NCI-H2107 (cell line): Measurements from ENCODE around the gene MYBPH.
A peak's percentile ranks its signal among the peaks of the same experiment; 100 is the strongest.

Source experiments
- DNase-seq: peaks from one replicate; lab custom pipeline; 2025; lab: John Stamatoyannopoulos, UW

Gene MYBPH, protein sequence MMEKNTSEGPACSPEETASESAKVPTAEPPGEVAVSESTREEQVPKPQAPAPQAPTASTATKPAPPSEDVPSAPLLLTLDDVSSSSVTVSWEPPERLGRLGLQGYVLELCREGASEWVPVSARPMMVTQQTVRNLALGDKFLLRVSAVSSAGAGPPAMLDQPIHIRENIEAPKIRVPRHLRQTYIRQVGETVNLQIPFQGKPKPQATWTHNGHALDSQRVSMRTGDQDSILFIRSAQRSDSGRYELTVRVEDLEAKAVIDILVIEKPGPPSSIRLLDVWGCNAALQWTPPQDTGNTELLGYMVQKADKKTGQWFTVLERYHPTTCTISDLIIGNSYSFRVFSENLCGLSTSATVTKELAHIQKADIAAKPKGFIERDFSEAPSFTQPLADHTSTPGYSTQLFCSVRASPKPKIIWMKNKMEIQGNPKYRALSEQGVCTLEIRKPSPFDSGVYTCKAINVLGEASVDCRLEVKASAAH

DNA sequence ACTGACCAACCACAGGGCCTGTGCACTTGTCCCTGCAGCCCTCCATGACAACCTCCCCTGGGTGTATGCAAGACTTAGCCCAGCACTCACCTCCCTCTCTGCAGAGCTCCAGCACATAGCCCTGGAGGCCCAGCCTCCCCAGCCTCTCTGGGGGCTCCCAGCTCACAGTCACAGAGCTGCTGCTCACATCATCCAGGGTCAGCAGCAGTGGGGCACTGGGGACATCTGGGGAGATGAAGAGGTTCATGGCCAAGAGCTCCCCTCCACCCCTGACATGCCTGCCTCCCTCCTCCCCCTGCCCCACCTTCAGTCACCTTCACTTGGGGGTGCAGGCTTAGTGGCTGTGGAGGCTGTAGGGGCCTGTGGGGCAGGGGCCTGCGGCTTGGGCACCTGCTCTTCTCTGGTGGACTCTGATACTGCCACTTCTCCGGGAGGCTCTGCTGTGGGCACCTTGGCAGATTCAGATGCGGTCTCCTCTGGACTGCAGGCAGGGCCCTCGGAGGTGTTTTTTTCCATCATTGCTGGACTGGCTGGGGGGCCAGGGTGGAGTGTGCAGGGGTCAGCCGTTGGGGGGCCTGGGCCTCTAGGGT is at the start of gene MYBPH:
Gene MYBPH (minus strand): TSS at position 590 of the 590 bp plus-strand sequence. CDS start 71 bp downstream, at position 519.
- no peak for DNase-seq

GRCh38 chr1:203225071-203225470 is 49.4 kb upstream of the MYBPH start:
- DNase-seq: no peak

DNA sequence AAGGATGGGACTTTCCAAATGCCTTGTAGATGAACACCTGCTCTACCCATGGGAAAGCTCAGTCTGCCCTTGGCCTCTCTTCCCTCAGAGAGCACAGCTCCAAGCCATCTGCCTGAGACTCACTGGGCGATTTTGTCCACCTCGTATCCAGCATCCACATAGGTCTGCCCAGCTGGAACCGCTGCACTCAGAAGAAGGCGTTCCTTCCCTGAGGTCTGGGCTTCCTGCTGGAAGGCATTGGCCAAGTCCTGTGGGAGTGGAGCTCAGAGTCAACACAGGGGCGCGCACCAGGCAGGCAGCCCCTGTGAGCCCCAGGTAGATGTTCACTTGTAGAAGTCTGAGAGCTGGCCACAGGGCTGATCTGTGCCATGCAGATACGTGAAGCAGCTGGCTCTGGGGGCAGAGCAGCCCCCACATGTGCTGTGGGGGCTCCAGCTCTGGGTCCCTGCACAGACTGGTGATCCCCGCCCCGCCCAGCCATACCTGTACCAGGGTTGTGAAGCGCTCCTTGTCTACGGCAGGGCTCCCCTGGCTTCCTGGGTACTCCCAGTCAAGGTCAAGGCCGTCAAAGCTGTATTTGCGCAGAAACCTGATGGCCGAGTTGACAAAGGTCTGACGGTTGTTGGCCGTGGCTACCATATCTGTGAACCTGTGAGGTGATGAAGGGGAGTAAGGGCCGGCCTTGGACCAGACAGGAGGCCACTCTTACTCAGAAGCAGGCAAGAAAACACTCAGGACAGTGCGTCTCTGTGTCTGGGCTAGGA is 47.6 kb upstream of the MYBPH start:
- DNase-seq: no peak

DNA sequence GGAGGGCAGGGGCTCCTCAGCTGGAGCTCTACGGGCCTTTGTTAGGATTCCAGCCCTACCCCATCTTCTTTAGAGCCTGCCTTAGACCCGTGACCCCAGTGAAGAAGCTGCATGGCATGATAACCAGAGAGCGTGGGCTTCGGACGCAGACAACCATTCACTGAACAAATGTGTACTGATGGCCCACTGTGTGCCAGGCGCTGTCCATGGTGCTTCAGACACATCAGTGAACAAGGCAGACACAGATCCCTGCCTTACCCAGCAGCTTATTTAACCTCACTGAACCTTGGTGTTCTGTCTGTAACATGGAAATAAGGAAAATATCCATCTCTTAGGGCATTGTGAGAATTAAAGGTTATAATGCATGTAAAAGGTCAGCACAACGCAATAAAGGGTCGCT is 44.3 kb upstream of the MYBPH start:
- DNase-seq: no peak

DNA sequence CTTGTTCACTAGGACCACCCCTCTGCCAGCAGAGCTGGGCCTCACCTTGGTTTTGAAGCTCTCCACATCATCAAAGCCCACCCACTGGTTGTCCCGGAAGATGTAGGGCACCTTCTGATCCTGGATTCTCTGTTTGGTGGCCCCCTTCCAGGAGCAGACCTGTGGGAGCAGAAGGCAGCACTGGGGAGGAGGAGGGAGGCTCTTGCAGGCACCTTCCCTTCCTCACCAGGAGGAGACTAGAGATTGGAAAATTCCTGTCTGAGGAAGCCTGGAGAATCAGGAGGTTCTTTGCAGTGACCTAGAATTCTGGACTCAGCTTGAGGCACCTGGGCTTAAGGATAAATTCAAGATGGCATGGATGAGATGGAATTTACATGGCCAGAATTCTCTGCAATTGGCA is 43.5 kb upstream of the MYBPH start:
- DNase-seq: no peak

- no peak for DNase-seq
Observed at GRCh38 chr1:203217668-203218067, 42.0 kb upstream of the MYBPH start.

DNA sequence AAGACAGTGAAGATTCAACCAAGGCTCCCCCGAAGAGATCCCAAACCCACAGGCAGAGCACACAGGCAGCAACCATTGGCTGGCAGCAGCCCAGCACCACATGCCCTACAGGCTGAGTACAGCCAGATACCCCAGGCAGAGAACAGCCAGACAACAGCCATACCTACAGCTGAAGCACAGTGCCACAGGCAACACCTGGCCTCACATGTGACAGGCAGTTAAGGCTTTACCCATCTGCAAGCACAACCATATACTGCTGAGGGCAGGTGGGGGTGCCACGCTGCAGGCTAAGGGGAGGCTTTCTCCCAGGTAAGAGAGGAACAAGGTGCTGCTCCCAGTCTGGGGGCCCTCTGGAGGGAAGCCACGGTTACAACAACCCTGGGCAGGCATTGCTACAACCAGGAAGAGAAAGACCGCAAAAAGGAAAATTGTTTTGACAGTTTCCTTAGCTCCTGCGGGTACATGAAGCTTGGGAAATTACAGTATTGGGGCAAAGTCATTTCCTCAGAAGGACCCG is 41.6 kb upstream of the MYBPH start:
- DNase-seq: no peak

DNA sequence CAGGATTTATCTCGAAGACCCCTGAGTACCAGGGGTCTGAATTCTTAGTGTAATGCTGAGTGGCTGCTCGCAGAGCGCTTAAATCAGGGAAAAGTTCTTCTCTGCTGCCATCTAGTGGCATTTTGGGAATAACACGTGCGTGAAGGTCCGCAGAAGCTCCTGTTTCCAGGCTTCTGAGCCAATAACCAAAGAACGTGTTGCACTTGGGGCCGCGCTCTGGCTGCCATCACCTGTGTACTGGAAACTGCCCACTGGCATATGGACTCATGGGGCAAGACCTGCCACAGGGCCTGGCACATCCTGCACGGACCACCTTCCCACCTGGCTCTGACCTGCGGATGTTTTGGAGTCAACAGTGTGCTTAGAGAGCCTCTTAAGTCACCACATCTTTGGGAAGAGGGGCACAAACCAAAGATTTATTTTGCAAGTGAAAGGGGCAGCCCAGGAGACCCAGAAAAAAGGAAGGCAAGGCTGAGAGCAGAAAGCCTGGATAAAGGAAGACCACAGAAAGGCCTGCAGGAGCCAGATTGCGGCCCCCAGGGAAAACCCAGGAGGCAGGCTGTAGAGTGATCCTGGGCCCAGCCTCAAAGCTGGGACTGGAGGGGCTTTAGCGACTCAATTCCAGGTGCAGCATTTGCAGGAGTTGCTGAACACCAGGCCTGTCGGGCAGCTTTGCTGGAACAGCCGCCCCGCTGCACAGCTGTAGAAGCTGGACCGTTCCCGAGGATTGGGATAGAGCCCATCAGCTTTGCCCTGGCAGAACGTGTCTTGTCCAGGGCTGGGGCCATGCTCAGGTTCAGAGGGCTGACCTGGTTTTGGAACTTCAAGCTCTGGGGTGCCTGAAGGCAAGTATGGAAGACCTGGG is 40.9 kb upstream of the MYBPH start:
- peak; percentile 76 for DNase-seq

GRCh38 chr1:203215573-203215972 is 39.9 kb upstream of the MYBPH start:
- peak; percentile 50 for DNase-seq

GRCh38 chr1:203214871-203215270 is 39.2 kb upstream of the MYBPH start:
- DNase-seq: no peak

- DNase-seq: no peak
Observed at GRCh38 chr1:203213126-203213525, 37.5 kb upstream of the MYBPH start.

- DNase-seq: no peak
Observed at GRCh38 chr1:203211812-203212211, 36.2 kb upstream of the MYBPH start.

GRCh38 chr1:203210988-203211387 is 35.4 kb upstream of the MYBPH start:
- no peak for DNase-seq

DNA sequence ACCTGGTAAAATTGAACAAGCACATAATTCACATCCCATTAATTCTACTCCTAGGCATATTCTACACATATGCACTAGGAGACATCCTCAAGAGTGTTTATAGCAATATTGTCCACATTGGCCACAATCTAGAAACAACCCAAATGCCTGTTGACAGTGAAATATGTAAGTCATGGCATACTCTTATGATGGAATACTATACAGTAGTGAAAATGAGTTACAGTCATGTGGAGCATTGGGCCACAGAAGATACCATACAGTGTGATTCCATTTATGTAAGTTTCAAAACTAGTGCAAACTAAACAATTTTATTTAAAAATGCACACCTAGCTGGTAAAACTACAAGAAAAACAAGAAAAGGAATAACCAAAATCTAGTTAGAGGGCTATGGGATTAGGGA is 34.7 kb upstream of the MYBPH start:
- DNase-seq: no peak

DNA sequence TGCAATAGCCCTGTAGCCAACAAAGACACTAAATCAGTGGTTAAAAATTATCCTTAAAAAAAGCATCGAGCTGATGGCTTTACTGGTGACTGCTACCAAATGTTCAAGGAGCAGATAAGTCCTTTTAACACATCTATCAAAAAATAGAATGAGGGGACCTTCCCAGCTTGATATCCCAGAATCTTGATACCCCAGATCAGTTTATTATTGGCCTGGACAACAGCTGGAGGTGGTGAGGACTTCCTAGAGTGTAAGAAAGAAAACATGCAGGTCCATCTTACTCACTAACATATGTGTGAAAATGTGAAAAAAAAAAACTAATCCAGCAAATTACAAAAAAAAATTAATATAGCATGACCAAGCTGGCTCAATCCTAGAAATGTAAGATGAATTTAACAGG is 32.6 kb upstream of the MYBPH start:
- DNase-seq: no peak

DNA sequence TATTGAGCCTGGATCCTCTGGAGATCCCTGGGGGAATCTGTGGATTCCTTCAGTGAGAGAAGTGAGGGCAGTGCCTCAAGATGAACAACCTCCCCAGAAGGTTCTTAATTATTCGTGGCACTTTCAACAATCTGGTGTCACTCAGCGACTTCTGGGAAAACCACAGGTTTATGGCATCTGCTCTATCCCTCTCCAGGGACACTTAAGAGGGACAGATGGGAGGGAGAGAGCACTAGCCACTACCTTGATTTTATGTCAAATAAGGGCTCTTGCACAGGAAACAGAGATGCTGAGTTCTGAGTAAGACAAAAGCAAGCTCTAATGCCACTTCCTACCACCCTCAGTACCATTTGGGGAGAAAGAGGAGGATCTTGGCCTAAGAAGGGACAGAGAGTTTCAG is 32.1 kb upstream of the MYBPH start:
- no peak for DNase-seq

- no peak for DNase-seq
Observed at GRCh38 chr1:203206129-203206687, 30.6 kb upstream of the MYBPH start.

DNA sequence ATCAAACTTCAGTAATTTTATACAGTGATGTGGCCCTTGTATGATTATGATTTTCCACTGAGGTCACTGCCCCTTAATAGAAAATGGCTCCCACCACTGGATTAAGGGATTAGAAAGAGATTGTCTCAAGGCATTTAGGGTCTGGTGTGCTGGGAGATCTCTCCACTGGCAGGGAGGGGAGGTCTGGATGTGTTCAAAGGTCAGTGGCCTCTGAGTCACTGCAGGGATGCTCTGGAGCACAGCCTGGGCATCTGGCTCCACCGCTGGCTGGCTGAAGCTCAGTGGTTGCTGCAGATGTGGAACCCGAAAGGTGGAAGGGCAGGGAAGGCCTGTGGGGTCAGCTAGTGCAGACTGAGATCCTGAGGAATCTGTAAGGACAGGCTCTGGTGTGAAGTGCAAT is 29.1 kb upstream of the MYBPH start:
- DNase-seq: no peak

- DNase-seq: no peak
Observed at GRCh38 chr1:203202431-203203245, 27.0 kb upstream of the MYBPH start.

GRCh38 chr1:203201516-203202205 is 26.0 kb upstream of the MYBPH start:
- DNase-seq: no peak
